ENCODE measurements around the gene ANAPC4.

The ANAPC4 gene

DNA sequence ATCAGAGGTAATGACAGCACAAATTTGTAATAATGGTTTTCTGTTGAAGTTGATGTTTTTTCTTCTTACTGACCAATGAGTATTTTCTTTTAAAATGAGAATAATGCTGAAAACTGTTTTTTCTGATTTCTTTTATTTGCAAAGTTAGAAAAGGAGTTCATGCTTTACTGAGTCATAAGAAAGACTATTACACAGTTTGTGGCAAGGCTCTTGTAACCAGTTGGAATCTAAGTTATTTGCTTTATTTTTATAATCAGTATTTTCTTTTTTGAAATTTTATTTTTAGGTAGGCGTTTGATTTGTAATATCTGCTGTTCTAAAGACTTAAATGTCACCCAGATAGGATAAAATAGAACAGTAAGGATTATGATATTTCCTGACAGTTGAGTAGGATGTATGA is 25.5 kb downstream of the ANAPC4 start:
- H4K8ac ChIP-seq (ENCODE audit: low read depth, low read length), result no peak overlapping the region
- H3K4ac ChIP-seq (ENCODE audit: low read depth, low read length), result no peak overlapping the region
- peaks cover 1% of the 10 kb centered on the region for H3K9me3 ChIP-seq (ENCODE audit: insufficient read depth, low read depth, low read length)
- no peak overlapping the region for H2BK12ac ChIP-seq (ENCODE audit: low read length)
- no peak overlapping the region for H2BK120ac ChIP-seq (ENCODE audit: insufficient read depth, low read length, poor library complexity)
- H2AK5ac ChIP-seq (ENCODE audit: low read length), result no peak overlapping the region
- no peak for DNase-seq
- H2AFZ ChIP-seq (ENCODE audit: insufficient read depth, low read length, poor library complexity), result no peak overlapping the region
- no peaks in the 10 kb centered on the region for H3K27me3 ChIP-seq (ENCODE audit: insufficient read depth, low read length)
- no peak overlapping the region for H2BK5ac ChIP-seq (ENCODE audit: low read depth, low read length, poor library complexity)
- H4K91ac ChIP-seq (ENCODE audit: low read depth, low read length), result no peak overlapping the region
- H3K4me1 ChIP-seq (ENCODE audit: control insufficient read depth in 1 of 2, insufficient read depth in 2 of 2, low read length in 2 of 2), result no peaks in the 10 kb centered on the region
- H3K36me3 ChIP-seq (ENCODE audit: control insufficient read depth in 1 of 2, insufficient read depth in 2 of 2, low read length in 2 of 2), result peaks cover 7 to 20% of the 10 kb centered on the region in 2 experiments
- no peaks in the 10 kb centered on the region for H3K79me1 ChIP-seq (ENCODE audit: low read length)
- no peak overlapping the region for H4K12ac ChIP-seq (ENCODE audit: low read depth, low read length)
- H3K4me3 ChIP-seq (ENCODE audit: low read depth, low read length), result no peak overlapping the region
- WGBS (ENCODE audit: extremely low coverage, insufficient coverage, insufficient read length), result no CpG with 5 or more reads among the region's 1 CpG
- no peaks in the 10 kb centered on the region for H3K79me2 ChIP-seq (ENCODE audit: control insufficient read depth, insufficient read depth, low read length, poor library complexity)
- H3K27ac ChIP-seq (ENCODE audit: low read depth, low read length), result no peak overlapping the region
- H3K9ac ChIP-seq (ENCODE audit: low read length), result no peak overlapping the region
- H3K4me2 ChIP-seq (ENCODE audit: low read length), result no peak overlapping the region
- H3K23ac ChIP-seq (ENCODE audit: low read length), result no peak overlapping the region
- H3K14ac ChIP-seq (ENCODE audit: low read length), result no peak overlapping the region
- no peak overlapping the region for H3K18ac ChIP-seq (ENCODE audit: low read length)

GRCh38 chr4:25403699-25404098 is 26.6 kb downstream of the ANAPC4 start:
- Histone ChIP-seq H2AFZ (ENCODE audit: insufficient read depth, low read length, poor library complexity) (no peak overlapping the region), H2BK5ac (ENCODE audit: low read depth, low read length, poor library complexity) (no peak overlapping the region), H2BK120ac (ENCODE audit: insufficient read depth, low read length, poor library complexity) (no peak overlapping the region), H3K79me2 (ENCODE audit: control insufficient read depth, insufficient read depth, low read length, poor library complexity) (no peaks in the 10 kb centered on the region), H4K8ac (ENCODE audit: low read depth, low read length) (no peak overlapping the region), H4K12ac (ENCODE audit: low read depth, low read length) (no peak overlapping the region), H3K9me3 (ENCODE audit: insufficient read depth, low read depth, low read length) (peaks cover 1% of the 10 kb centered on the region), H3K4me1 (ENCODE audit: control insufficient read depth in 1 of 2, insufficient read depth in 2 of 2, low read length in 2 of 2) (no peaks in the 10 kb centered on the region), H4K91ac (ENCODE audit: low read depth, low read length) (no peak overlapping the region), H3K4me2 (ENCODE audit: low read length) (no peak overlapping the region), H3K36me3 (ENCODE audit: control insufficient read depth in 1 of 2, insufficient read depth in 2 of 2, low read length in 2 of 2) (peaks cover 8 to 20% of the 10 kb centered on the region in 2 experiments), H3K9ac (ENCODE audit: low read length) (no peak overlapping the region), H2BK12ac (ENCODE audit: low read length) (no peak overlapping the region), H3K27me3 (ENCODE audit: insufficient read depth, low read length) (no peaks in the 10 kb centered on the region), H3K14ac (ENCODE audit: low read length) (no peak overlapping the region), H2AK5ac (ENCODE audit: low read length) (no peak overlapping the region), H3K18ac (ENCODE audit: low read length) (no peak overlapping the region), H3K27ac (ENCODE audit: low read depth, low read length) (no peak overlapping the region), H3K4me3 (ENCODE audit: low read depth, low read length) (no peak overlapping the region), H3K23ac (ENCODE audit: low read length) (no peak overlapping the region), H3K79me1 (ENCODE audit: low read length) (no peaks in the 10 kb centered on the region), H3K4ac (ENCODE audit: low read depth, low read length) (no peak overlapping the region)
- DNase-seq, result no peak

GRCh38 chr4:25405453-25405852 is 28.4 kb downstream of the ANAPC4 start:
- H2BK120ac ChIP-seq (ENCODE audit: insufficient read depth, low read length, poor library complexity), result no peak overlapping the region
- no peak for DNase-seq
- WGBS (ENCODE audit: extremely low coverage, insufficient coverage, insufficient read length), result no CpG with 5 or more reads among the region's 2 CpGs

GRCh38 chr4:25406081-25406692 is 29.1 kb downstream of the ANAPC4 start:
- no peak overlapping the region for H2BK5ac ChIP-seq (ENCODE audit: low read depth, low read length, poor library complexity)
- H3K4me2 ChIP-seq (ENCODE audit: low read length), result no peak overlapping the region
- no peak overlapping the region for H3K27ac ChIP-seq (ENCODE audit: low read depth, low read length)
- H3K36me3 ChIP-seq (ENCODE audit: control insufficient read depth in 1 of 2, insufficient read depth in 2 of 2, low read length in 2 of 2), result peaks cover 7 to 13% of the 10 kb centered on the region in 2 experiments
- no peak overlapping the region for H4K12ac ChIP-seq (ENCODE audit: low read depth, low read length)
- no peaks in the 10 kb centered on the region for H3K4me1 ChIP-seq (ENCODE audit: control insufficient read depth in 1 of 2, insufficient read depth in 2 of 2, low read length in 2 of 2)
- no peak overlapping the region for H3K18ac ChIP-seq (ENCODE audit: low read length)
- no peak for DNase-seq
- no peak overlapping the region for H3K4ac ChIP-seq (ENCODE audit: low read depth, low read length)
- no peak overlapping the region for H2AFZ ChIP-seq (ENCODE audit: insufficient read depth, low read length, poor library complexity)
- no peak overlapping the region for H3K23ac ChIP-seq (ENCODE audit: low read length)
- no peaks in the 10 kb centered on the region for H3K27me3 ChIP-seq (ENCODE audit: insufficient read depth, low read length)
- H3K79me2 ChIP-seq (ENCODE audit: control insufficient read depth, insufficient read depth, low read length, poor library complexity), result no peaks in the 10 kb centered on the region
- no peak overlapping the region for H3K4me3 ChIP-seq (ENCODE audit: low read depth, low read length)
- no peaks in the 10 kb centered on the region for H3K79me1 ChIP-seq (ENCODE audit: low read length)
- no peak overlapping the region for H2AK5ac ChIP-seq (ENCODE audit: low read length)
- H4K91ac ChIP-seq (ENCODE audit: low read depth, low read length), result no peak overlapping the region
- no peak overlapping the region for H3K9ac ChIP-seq (ENCODE audit: low read length)
- no peak overlapping the region for H3K14ac ChIP-seq (ENCODE audit: low read length)
- no peak overlapping the region for H2BK120ac ChIP-seq (ENCODE audit: insufficient read depth, low read length, poor library complexity)
- WGBS (ENCODE audit: extremely low coverage, insufficient coverage, insufficient read length), result no CpG with 5 or more reads among the region's 5 CpGs
- H4K8ac ChIP-seq (ENCODE audit: low read depth, low read length), result no peak overlapping the region
- no peaks in the 10 kb centered on the region for H3K9me3 ChIP-seq (ENCODE audit: insufficient read depth, low read depth, low read length)
- no peak overlapping the region for H2BK12ac ChIP-seq (ENCODE audit: low read length)

More at GRCh38 chr4:25405453-25405852, 28.4 kb downstream of the ANAPC4 start:
- Histone ChIP-seq H3K27ac (ENCODE audit: low read depth, low read length) (no peak overlapping the region), H3K9ac (ENCODE audit: low read length) (no peak overlapping the region), H3K18ac (ENCODE audit: low read length) (no peak overlapping the region), H2AFZ (ENCODE audit: insufficient read depth, low read length, poor library complexity) (no peak overlapping the region), H2AK5ac (ENCODE audit: low read length) (no peak overlapping the region), H3K36me3 (ENCODE audit: control insufficient read depth in 1 of 2, insufficient read depth in 2 of 2, low read length in 2 of 2) (peaks cover 6 to 14% of the 10 kb centered on the region in 2 experiments), H3K4me2 (ENCODE audit: low read length) (no peak overlapping the region), H4K12ac (ENCODE audit: low read depth, low read length) (no peak overlapping the region), H3K4ac (ENCODE audit: low read depth, low read length) (no peak overlapping the region), H3K27me3 (ENCODE audit: insufficient read depth, low read length) (no peaks in the 10 kb centered on the region), H3K9me3 (ENCODE audit: insufficient read depth, low read depth, low read length) (peaks cover under 1% of the 10 kb centered on the region), H3K4me3 (ENCODE audit: low read depth, low read length) (no peak overlapping the region), H2BK12ac (ENCODE audit: low read length) (no peak overlapping the region), H3K14ac (ENCODE audit: low read length) (no peak overlapping the region), H3K4me1 (ENCODE audit: control insufficient read depth in 1 of 2, insufficient read depth in 2 of 2, low read length in 2 of 2) (no peaks in the 10 kb centered on the region), H3K23ac (ENCODE audit: low read length) (no peak overlapping the region), H2BK5ac (ENCODE audit: low read depth, low read length, poor library complexity) (no peak overlapping the region), H4K91ac (ENCODE audit: low read depth, low read length) (no peak overlapping the region), H3K79me1 (ENCODE audit: low read length) (no peaks in the 10 kb centered on the region), H4K8ac (ENCODE audit: low read depth, low read length) (no peak overlapping the region), H3K79me2 (ENCODE audit: control insufficient read depth, insufficient read depth, low read length, poor library complexity) (no peaks in the 10 kb centered on the region)
